ENCODE results near the gene AMFR.

Gene AMFR

GRCh38 chr16:56372013-56372634 is 53.2 kb downstream of the AMFR start:
- DNase-seq (ENCODE audit: low read depth), result no peak
- TF ChIP-seq, protein P1, sequence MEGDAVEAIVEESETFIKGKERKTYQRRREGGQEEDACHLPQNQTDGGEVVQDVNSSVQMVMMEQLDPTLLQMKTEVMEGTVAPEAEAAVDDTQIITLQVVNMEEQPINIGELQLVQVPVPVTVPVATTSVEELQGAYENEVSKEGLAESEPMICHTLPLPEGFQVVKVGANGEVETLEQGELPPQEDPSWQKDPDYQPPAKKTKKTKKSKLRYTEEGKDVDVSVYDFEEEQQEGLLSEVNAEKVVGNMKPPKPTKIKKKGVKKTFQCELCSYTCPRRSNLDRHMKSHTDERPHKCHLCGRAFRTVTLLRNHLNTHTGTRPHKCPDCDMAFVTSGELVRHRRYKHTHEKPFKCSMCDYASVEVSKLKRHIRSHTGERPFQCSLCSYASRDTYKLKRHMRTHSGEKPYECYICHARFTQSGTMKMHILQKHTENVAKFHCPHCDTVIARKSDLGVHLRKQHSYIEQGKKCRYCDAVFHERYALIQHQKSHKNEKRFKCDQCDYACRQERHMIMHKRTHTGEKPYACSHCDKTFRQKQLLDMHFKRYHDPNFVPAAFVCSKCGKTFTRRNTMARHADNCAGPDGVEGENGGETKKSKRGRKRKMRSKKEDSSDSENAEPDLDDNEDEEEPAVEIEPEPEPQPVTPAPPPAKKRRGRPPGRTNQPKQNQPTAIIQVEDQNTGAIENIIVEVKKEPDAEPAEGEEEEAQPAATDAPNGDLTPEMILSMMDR (IDR thresholded peaks at IDR 0.05; ENCODE audit: control insufficient read depth, insufficient read depth, low read depth, low read length, missing control alignments), result no peak
- H3K4me3 ChIP-seq (ENCODE audit: control insufficient read depth, low read depth, low read length), result no peak overlapping the region

- TF ChIP-seq, protein P1 (IDR thresholded peaks at IDR 0.05; ENCODE audit: control insufficient read depth, insufficient read depth, low read depth, low read length, missing control alignments), result no peak
- DNase-seq (ENCODE audit: low read depth), result no peak
- no peak overlapping the region for H3K4me3 ChIP-seq (ENCODE audit: control insufficient read depth, low read depth, low read length)
These were observed 53.7 kb downstream of the AMFR start for GRCh38 chr16:56371660-56371937.

DNA sequence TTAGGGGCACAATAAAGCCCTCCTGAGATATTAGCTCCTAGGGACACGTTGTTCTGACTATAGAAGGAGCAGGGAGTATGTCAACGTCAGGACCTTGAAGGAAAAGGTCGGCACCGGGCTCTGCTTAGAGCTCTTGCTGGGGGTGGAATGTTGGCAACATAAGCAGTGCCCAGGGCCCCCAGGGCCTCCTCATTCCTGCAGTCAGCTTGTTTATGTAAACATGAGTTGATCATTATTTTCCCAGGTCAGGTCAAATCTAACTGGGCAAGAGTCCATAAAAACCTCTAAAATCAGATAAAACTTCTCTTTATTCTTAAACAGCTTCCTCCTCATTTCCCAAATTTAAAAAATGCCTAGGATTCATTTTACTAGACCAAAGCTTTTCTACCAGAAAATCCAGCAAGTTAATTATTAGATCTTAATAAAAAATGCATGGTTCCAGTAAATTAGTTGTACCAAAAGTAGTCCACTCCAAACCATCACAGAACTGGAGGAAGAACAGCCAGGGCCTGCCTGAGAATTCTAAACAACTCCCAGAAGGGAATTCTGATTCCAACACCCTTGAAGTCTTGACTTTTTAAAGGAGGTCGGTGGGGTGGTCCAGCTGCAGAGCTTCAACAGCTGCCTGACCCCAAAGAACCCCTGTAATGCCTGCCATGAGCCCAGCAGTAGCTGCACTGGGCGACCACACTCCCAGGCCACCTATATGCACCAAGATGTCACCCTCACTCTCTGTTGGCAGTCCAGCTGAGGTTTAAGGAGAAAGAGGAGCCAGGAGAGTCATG is 54.3 kb downstream of the AMFR start:
- no peak overlapping the region for H3K4me3 ChIP-seq (ENCODE audit: control insufficient read depth, low read depth, low read length)
- DNase-seq (ENCODE audit: low read depth), result no peak
- TF ChIP-seq, protein P1 (IDR thresholded peaks at IDR 0.05; ENCODE audit: control insufficient read depth, insufficient read depth, low read depth, low read length, missing control alignments), result no peak

DNA sequence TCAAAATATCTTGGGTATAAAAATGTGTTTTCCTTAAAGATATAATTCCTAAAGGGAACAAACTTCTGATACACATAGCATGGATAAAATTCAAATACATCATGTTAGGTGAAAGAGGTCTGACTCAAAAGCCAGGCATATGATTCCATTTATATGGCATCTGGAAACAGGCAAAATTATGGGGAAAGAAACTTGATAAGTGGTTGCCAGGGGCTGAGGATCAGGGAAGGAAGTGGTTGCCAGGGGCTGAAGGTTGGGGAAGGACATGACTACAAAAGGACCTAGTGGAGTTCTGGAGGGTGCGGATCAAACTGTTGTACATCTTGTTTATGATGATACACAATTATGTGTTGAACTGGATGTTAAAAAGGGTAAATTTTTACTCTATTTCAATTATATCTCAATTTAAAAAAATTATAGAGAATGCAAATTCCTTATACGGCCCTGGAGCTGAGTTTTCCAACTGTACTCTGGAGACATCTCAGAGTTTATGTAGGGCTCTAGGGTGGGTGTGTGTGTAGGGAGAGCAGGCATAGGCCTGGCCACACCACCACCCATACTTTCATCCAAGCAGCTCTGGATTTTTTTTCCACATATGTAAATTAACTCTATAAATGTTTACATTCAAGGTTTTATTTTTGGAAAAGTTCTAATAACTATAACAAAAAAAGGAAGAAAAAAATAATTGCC is 55.0 kb downstream of the AMFR start:
- no peak for DNase-seq (ENCODE audit: low read depth)
- no peak overlapping the region for H3K4me3 ChIP-seq (ENCODE audit: control insufficient read depth, low read depth, low read length)
- TF ChIP-seq, protein P1 (IDR thresholded peaks at IDR 0.05; ENCODE audit: control insufficient read depth, insufficient read depth, low read depth, low read length, missing control alignments), result no peak

DNA sequence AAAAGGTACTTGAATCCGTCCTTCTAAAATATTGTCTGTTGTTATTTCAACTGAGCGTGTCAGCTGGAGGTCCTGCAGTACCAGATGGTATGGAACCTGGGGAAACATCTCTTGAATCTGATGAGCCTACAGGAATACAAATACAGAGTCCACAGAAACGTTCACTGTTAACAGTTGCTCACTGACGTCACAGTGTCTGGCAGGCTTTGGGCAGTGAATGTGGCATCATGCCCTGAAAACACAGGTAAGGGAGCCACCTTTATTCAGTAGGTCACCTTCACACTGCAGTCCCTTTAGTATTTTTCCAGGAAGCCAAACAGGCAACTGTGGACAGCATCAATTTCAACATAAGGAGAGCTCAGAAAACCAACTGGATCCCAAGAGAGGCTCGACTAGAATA is 56.1 kb downstream of the AMFR start:
- DNase-seq (ENCODE audit: low read depth), result no peak
- TF ChIP-seq, protein P1 (IDR thresholded peaks at IDR 0.05; ENCODE audit: control insufficient read depth, insufficient read depth, low read depth, low read length, missing control alignments), result no peak
- no peak overlapping the region for H3K4me3 ChIP-seq (ENCODE audit: control insufficient read depth, low read depth, low read length)

GRCh38 chr16:56368545-56368944 is 56.8 kb downstream of the AMFR start:
- H3K4me3 ChIP-seq (ENCODE audit: control insufficient read depth, low read depth, low read length), result no peak overlapping the region
- no peak for DNase-seq (ENCODE audit: low read depth)
- TF ChIP-seq, protein P1 (IDR thresholded peaks at IDR 0.05; ENCODE audit: control insufficient read depth, insufficient read depth, low read depth, low read length, missing control alignments), result no peak

Data from AG09309 (cell line).